ENCODE results near the gene LYST. TPM values are rescaled to one million over a fixed set of nuclear protein-coding genes. Genes with fewer than 3 reads are reported as not detected.

Gene LYST
- total and polyA plus RNA-seq, 2 of the 8 experiments (the other 6 are each of a cell fraction or from before 2014, with no cell fraction given), result 0.29 to 0.58 TPM

DNA sequence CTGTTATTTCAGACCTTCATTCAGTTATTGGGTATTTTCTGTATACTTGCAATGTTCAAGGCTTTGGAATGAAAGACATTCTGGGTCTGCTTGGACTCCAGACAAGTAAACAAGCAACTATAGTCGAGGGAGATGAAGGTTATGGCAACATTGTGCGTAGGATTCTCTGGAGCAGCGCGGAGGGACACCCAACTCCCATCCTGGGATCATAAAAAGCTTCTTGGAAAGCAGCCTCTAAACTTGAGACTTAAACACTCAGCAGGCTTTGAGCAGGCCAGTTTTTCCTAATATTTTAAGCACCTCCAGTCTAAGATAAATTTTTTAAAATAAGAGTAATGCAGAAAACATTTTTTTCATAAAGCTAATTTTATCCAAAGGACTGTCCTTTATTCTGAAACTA is 7.6 kb upstream of the LYST start (continued):
- no peak for TF ChIP-seq E2F6 (IDR thresholded peaks at IDR 0.05)
- TF ChIP-seq SP2 (IDR thresholded peaks at IDR 0.05; ENCODE audit: low read length), result no peak

Data from H1 (cell line).